D721Med (cell line): ENCODE measurements around the gene CYTH3.
"Not testable (repeated sequence)": the region's sequence is repeated elsewhere in the genome, so short reads cannot be mapped to it uniquely, and the experiment has no call there.

Experiments used
- DNase-seq: peaks from one replicate; pipeline ENCODE4 v3.0.0; 2011; ENCODE audit warnings: low spot score; ENCODE audit not compliant: insufficient read length
- FAIRE-seq: peaks from 2 replicates; lab custom pipeline; 2011; peaks lifted over from hg19 to GRCh38; lab: Jason Lieb, UNC
- CTCF ChIP-seq: IDR thresholded peaks from 2 replicates; pipeline ENCODE4 v1.5.1; 2012; ENCODE audit warnings: mild to moderate bottlenecking, control low read depth; ENCODE audit not compliant: insufficient read depth; ENCODE audit errors: missing control alignments

CYTH3 gene

DNA sequence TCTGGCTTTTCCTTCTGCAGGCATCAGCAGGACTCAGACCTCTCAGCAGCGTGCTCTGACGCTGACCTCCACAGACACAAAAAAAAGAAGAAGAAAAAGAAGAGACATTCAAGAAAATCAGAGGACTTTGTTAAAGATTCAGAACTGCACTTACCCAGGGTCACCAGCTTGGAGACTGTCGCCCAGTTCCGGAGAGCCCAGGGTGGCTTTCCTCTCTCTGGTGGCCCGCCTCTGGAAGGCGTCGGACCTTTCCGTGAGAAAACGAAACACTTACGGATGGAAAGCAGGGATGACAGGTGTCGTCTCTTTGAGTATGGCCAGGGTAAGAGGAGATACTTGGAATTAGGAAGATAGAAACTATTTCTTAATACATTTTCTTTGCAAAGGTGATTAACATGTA lies 115.7 kb downstream of the CYTH3 start:
- no peak for FAIRE-seq
- no peak for TF ChIP-seq CTCF
- no peak for DNase-seq

DNA sequence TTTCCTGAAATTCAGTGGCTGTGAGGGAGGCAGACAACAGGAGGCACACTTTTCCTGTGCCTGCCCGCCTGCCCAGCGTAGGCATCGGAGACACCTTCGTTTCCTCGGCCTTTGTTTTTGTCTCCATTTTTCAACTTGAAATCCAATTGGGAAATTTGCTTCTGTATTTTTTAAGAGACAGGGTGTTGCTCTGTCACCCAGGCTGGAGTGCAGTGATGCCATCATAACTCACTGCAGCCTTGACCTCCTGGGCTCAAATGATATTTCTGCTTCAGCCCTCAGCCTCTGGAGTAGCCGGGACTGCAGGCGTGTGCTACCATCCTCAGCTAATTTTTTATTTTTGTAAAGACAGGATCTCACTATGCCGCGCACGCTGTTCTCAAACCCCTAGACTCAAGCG lies 116.8 kb downstream of the CYTH3 start:
- DNase-seq (no peak), FAIRE-seq (no peak)
- no peak for TF ChIP-seq CTCF

DNA sequence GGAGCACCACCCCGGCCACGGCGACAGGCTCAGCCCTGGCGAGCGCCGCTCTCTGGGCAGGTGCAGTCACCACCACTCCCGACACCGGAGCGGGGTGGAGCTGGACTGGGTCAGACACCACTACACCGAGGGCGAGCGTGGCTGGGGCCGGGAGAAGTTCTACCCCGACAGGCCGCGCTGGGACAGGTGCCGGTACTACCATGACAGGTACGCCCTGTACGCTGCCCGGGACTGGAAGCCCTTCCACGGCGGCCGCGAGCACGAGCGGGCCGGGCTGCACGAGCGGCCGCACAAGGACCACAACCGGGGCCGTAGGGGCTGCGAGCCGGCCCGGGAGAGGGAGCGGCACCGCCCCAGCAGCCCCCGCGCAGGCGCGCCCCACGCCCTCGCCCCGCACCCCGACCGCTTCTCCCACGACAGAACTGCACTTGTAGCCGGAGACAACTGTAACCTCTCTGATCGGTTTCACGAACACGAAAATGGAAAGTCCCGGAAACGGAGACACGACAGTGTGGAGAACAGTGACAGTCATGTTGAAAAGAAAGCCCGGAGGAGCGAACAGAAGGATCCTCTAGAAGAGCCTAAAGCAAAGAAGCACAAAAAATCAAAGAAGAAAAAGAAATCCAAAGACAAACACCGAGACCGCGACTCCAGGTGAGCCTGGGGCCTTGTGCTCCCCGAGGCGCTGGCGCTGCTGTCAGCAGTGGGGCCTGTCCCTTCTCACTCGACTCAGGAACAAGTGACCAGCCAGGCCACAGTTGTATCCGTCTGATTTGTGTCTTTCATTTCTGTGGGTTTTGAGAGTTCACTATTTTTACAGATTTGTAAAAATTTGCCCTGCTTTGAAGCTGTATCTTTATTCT lies 117.7 kb downstream of the CYTH3 start:
- FAIRE-seq (no peak), DNase-seq (no peak)
- TF ChIP-seq CTCF: no peak

GRCh38 chr7:6153646-6154541 lies 118.5 kb downstream of the CYTH3 start:
- FAIRE-seq (no peak), DNase-seq (no peak)
- TF ChIP-seq CTCF: no peak

- DNase-seq (no peak), FAIRE-seq (no peak)
- no peak for TF ChIP-seq CTCF
These were observed 120.3 kb downstream of the CYTH3 start for GRCh38 chr7:6151994-6152735.

- DNase-seq, FAIRE-seq: not testable (repeated sequence)
These were observed 120.9 kb downstream of the CYTH3 start for GRCh38 chr7:6151527-6151926.

- TF ChIP-seq CTCF: no peak
- no peak for FAIRE-seq
These were observed 122.4 kb downstream of the CYTH3 start for GRCh38 chr7:6149996-6150395.

More at GRCh38 chr7:6149996-6150395, 122.4 kb downstream of the CYTH3 start:
- no peak for DNase-seq
